Embryonic facial prominence (tissue), 1 donor: ENCODE measurements around the gene GIT2.
A peak's percentile ranks its signal among the peaks of the same experiment; 100 is the strongest.
"Not testable (repeated sequence)": the region's sequence is repeated elsewhere in the genome, so short reads cannot be mapped to it uniquely, and the experiment has no call there.

Experiments used
- DNase-seq: peaks from one replicate; pipeline ENCODE4 v3.0.0-alpha.2; 2016; ENCODE audit errors: extremely low spot score

The GIT2 gene

GRCh38 chr12:109920261-109920780 lies 75.8 kb downstream of the GIT2 start:
- DNase-seq = no peak

- DNase-seq = no peak
These were observed 76.7 kb downstream of the GIT2 start for GRCh38 chr12:109919456-109919855.

GRCh38 chr12:109916045-109916444 lies 80.1 kb downstream of the GIT2 start:
- no peak for DNase-seq

GRCh38 chr12:109915171-109916040 lies 80.8 kb downstream of the GIT2 start:
- DNase-seq = no peak

- no peak for DNase-seq
These were observed 81.7 kb downstream of the GIT2 start for GRCh38 chr12:109914461-109914860.

GRCh38 chr12:109912855-109913321 lies 83.3 kb downstream of the GIT2 start:
- no peak for DNase-seq

GRCh38 chr12:109910969-109911348 lies 85.2 kb downstream of the GIT2 start:
- DNase-seq = no peak

- no peak for DNase-seq
These were observed 85.8 kb downstream of the GIT2 start for GRCh38 chr12:109910254-109910968.

- no peak for DNase-seq
These were observed 90.9 kb downstream of the GIT2 start for GRCh38 chr12:109905301-109905700.

- DNase-seq = no peak
These were observed 93.2 kb downstream of the GIT2 start for GRCh38 chr12:109902891-109903418.

- DNase-seq = no peak
These were observed 95.2 kb downstream of the GIT2 start for GRCh38 chr12:109900752-109901580.

- DNase-seq = peak; percentile 87
These were observed 96.1 kb downstream of the GIT2 start, which contains the start of gene TCHP for GRCh38 chr12:109899783-109900751. Gene TCHP, plus strand, starts transcription at chr12:109900274. Its CDS starts 2,753 bp downstream, at chr12:109903027.

- not testable (repeated sequence) for DNase-seq
These were observed 96.8 kb downstream of the GIT2 start for GRCh38 chr12:109899345-109899744.

GRCh38 chr12:109897029-109897428 lies 99.1 kb downstream of the GIT2 start:
- DNase-seq = no peak

- no peak for DNase-seq
These were observed 100.0 kb downstream of the GIT2 start for GRCh38 chr12:109896188-109896587.

GRCh38 chr12:109894939-109895338 lies 101.2 kb downstream of the GIT2 start:
- no peak for DNase-seq

GRCh38 chr12:109893261-109893995 lies 102.7 kb downstream of the GIT2 start:
- no peak for DNase-seq

GRCh38 chr12:109892748-109893147 lies 103.4 kb downstream of the GIT2 start:
- DNase-seq = no peak

GRCh38 chr12:109892165-109892715 lies 103.9 kb downstream of the GIT2 start:
- DNase-seq = no peak
